Measurements from ENCODE around the gene NRP2. TPM values are rescaled to one million over a fixed set of nuclear protein-coding genes. Genes with fewer than 3 reads are reported as not detected.
A peak's percentile ranks its signal among the peaks of the same experiment; 100 is the strongest.

The NRP2 gene
- total and polyA plus RNA-seq, 2 donors (not counting 1 experiment from before 2014, with no cell fraction given), result 1.8 to 6.8 TPM

- Mint-ChIP-seq H3K27me3 (no peaks in the 10 kb centered on the region), H3K4me3 (peak overlapping the region; percentile 69), H3K9me3 (ENCODE audit: insufficient read depth) (no peaks in the 10 kb centered on the region), H3K4me1 (peaks cover 29% of the 10 kb centered on the region), H3K27ac (peak overlapping the region; percentile 46)
- H3K27ac ChIP-seq (ENCODE audit: low read length in 2 of 2), result peak overlapping the region in 1 of 2 donors; percentile 27
- H3K4me1 ChIP-seq (ENCODE audit: control insufficient read depth in 2 of 2, insufficient read depth in 2 of 2, low read length in 2 of 2), result peaks cover 19 to 22% of the 10 kb centered on the region in 2 donors
- TF ChIP-seq CTCF (IDR thresholded peaks at IDR 0.05) (no peak), EZH2 (IDR thresholded peaks at IDR 0.05; ENCODE audit: borderline replicate concordance, insufficient read depth, low read depth, low read length, poor library complexity, severe bottlenecking) (no peak)
- DNase-seq (no peak), ATAC-seq (ENCODE audit: low read depth) (peak; percentile 24)
- H3K4me3 ChIP-seq (ENCODE audit: control extremely low read depth in 1 of 5, extremely low read depth in 1 of 5, insufficient read depth in 1 of 5, low read depth in 2 of 5, low read length in 4 of 5), result peak overlapping the region in 1 of 5 experiments; percentile 13
- peak overlapping the region; percentile 4 for H3K9ac ChIP-seq (ENCODE audit: low read length)
- H3K4me2 ChIP-seq (replicated peaks; ENCODE audit: low read depth, low read length, poor library complexity, severe bottlenecking), result peak overlapping the region; percentile 52
- CTCF ChIA-PET, result interaction anchor here (0.8 kb wide), 1 partner anchor 18 kb away, joined by 4 read pairs; the partner anchor contains the start of gene NRP2
- H2AFZ ChIP-seq (ENCODE audit: insufficient read depth, low read depth, low read length, poor library complexity, severe bottlenecking), result peak overlapping the region; percentile 26
- H3K79me2 ChIP-seq (ENCODE audit: control insufficient read depth, insufficient read depth, low read length), result no peaks in the 10 kb centered on the region
- intact Hi-C loops (cut with micrococcal nuclease), result no loop called here
- H3K27me3 ChIP-seq (replicated peaks in 1 of 4; ENCODE audit: control extremely low read depth in 1 of 4, control insufficient read depth in 3 of 4, insufficient read depth in 4 of 4, low read length in 3 of 4), result no peaks in the 10 kb centered on the region
- H3K36me3 ChIP-seq (replicated peaks in 1 of 2; ENCODE audit: control extremely low read depth in 1 of 2, control insufficient read depth in 1 of 2, extremely low read depth in 1 of 2, insufficient read depth in 2 of 2, low read length in 1 of 2), result no peaks in the 10 kb centered on the region
- POLR2A ChIA-PET, result interaction anchor here (1.0 to 1.4 kb wide), 2 partner anchors 17 to 22 kb away, joined by 3 to 4 read pairs; partner anchors contain the start of gene NRP2
- H4K20me1 ChIP-seq (ENCODE audit: control insufficient read depth, insufficient read depth, low read length, poor library complexity, severe bottlenecking), result no peaks in the 10 kb centered on the region
- no peaks in the 10 kb centered on the region for H3K9me3 ChIP-seq (ENCODE audit: control extremely low read depth in 1 of 3, control insufficient read depth in 2 of 3, insufficient read depth in 1 of 3, low read length in 2 of 3)
- 88% methylated on average over 3 of the region's 4 CpGs for WGBS (ENCODE audit: insufficient coverage)
Measured at GRCh38 chr2:205699515-205700289, 17.4 kb downstream of the NRP2 start.

Data from B cell (primary cell).